ENCODE results near the gene ZMYND19. TPM values are rescaled to one million over a fixed set of nuclear protein-coding genes. Genes with fewer than 3 reads are reported as not detected.

Gene ZMYND19
- total RNA-seq, 1 experiment from 2014 or later = 77.9 TPM

GRCh38 chr9:137602661-137603060, 12.3 kb upstream of the ZMYND19 start (continued):
- no peak for TF ChIP-seq CDX4 (CRISPR knock-in tag; IDR thresholded peaks at IDR 0.05; ENCODE audit: borderline replicate concordance)
- TF ChIP-seq PRDM15 (CRISPR knock-in tag; IDR thresholded peaks at IDR 0.05) = no peak
- no peak for TF ChIP-seq ZNF416 (CRISPR knock-in tag; IDR thresholded peaks at IDR 0.05)
- TF ChIP-seq ATF1 (CRISPR knock-in tag; IDR thresholded peaks at IDR 0.05) = no peak
- no peak for TF ChIP-seq HMGA2 (CRISPR knock-in tag; IDR thresholded peaks at IDR 0.05)
- no peak for TF ChIP-seq CTCF (IDR thresholded peaks at IDR 0.05)
- no peak for TF ChIP-seq MLX (CRISPR knock-in tag; IDR thresholded peaks at IDR 0.05)
- TF ChIP-seq ELF4 (CRISPR knock-in tag; IDR thresholded peaks at IDR 0.05; ENCODE audit: low read depth) = no peak
- TF ChIP-seq ZNF121 (CRISPR knock-in tag; IDR thresholded peaks at IDR 0.05) = no peak
- no peak for TF ChIP-seq TEAD4 (CRISPR knock-in tag; IDR thresholded peaks at IDR 0.05)
- no peak for TF ChIP-seq ZBTB43 (CRISPR knock-in tag; IDR thresholded peaks at IDR 0.05)
- no peak for TF ChIP-seq GRHL2 (CRISPR knock-in tag; IDR thresholded peaks at IDR 0.05; ENCODE audit: insufficient replicate concordance, severe bottlenecking)
- TF ChIP-seq ATF3 (CRISPR knock-in tag; conservative IDR thresholded peaks at IDR 0.05) = no peak
- TF ChIP-seq E2F5 (CRISPR knock-in tag; IDR thresholded peaks at IDR 0.05) = no peak

GRCh38 chr9:137598943-137599342, 8.6 kb upstream of the ZMYND19 start:
- Mint-ChIP-seq H3K36me3 (no peaks in the 10 kb centered on the region), H3K27me3 (ENCODE audit: low read depth) (peaks cover 26% of the 10 kb centered on the region), H3K9me3 (peaks cover 3% of the 10 kb centered on the region; the same call in 1 of the 2 replicates), H3K4me3 (no peak overlapping the region), H3K4me1 (peaks cover 8% of the 10 kb centered on the region), H3K27ac (no peak overlapping the region)
- no peak for DNase-seq (ENCODE audit: low spot score)
- no peak for ATAC-seq
- ChIA-PET POLR2A (no interaction called here), CTCF (interaction anchor here (0.5 kb wide), 1 partner anchor 76 kb away, joined by 5 read pairs; no protein-coding TSS in a partner anchor)
- no peak for TF ChIP-seq ZNF425 (CRISPR knock-in tag; conservative IDR thresholded peaks at IDR 0.05)
- TF ChIP-seq AFF4 (CRISPR knock-in tag; IDR thresholded peaks at IDR 0.05; ENCODE audit: borderline replicate concordance) = no peak
- no peak for TF ChIP-seq TEAD1 (CRISPR knock-in tag; IDR thresholded peaks at IDR 0.05)
- no peak for TF ChIP-seq ZNF219 (CRISPR knock-in tag; IDR thresholded peaks at IDR 0.05; ENCODE audit: borderline replicate concordance)
- TF ChIP-seq ETV6 (CRISPR knock-in tag; IDR thresholded peaks at IDR 0.05) = no peak
